ENCODE measurements around the gene ENO2. TPM values are rescaled to one million over a fixed set of nuclear protein-coding genes. Genes with fewer than 3 reads are reported as not detected.

ENO2 gene
- total RNA-seq, 1 experiment from 2014 or later, result 30.2 TPM

- Histone ChIP-seq H3K9ac (ENCODE audit: low read length) (no peak overlapping the region), H3K4me3 (ENCODE audit: low read length) (no peak overlapping the region), H3K4me2 (ENCODE audit: low read length) (no peak overlapping the region), H3F3A (ENCODE audit: low read length, unreplicated experiment) (no peaks in the 10 kb centered on the region), H3K27me3 (ENCODE audit: low read length) (no peaks in the 10 kb centered on the region), H3K36me3 (ENCODE audit: low read depth, low read length) (no peaks in the 10 kb centered on the region), H3K9me3 (ENCODE audit: low read length) (no peaks in the 10 kb centered on the region), H3K9me2 (replicated peaks; ENCODE audit: low read length) (no peaks in the 10 kb centered on the region), H4K20me1 (ENCODE audit: low read length) (no peaks in the 10 kb centered on the region), H3K79me2 (ENCODE audit: low read length) (peaks cover 7% of the 10 kb centered on the region), H2AFZ (ENCODE audit: low read length) (no peak overlapping the region), H3K27ac (ENCODE audit: low read length) (no peak overlapping the region), H3K4me1 (ENCODE audit: insufficient read depth, low read length) (peaks cover 29% of the 10 kb centered on the region)
- intact Hi-C loops (cut with micrococcal nuclease), result no loop called here
- TF ChIP-seq EZH2 (IDR thresholded peaks at IDR 0.05; ENCODE audit: low read length, unreplicated experiment) (no peak), EZH2phosphoT487 (IDR thresholded peaks at IDR 0.05; ENCODE audit: borderline replicate concordance, low read length) (no peak), CTCF (conservative IDR thresholded peaks at IDR 0.05; ENCODE audit: low read depth, low read length) (no peak)
- ATAC-seq (no peak), DNase-seq (no peak)
- ChIA-PET CTCF (interaction anchor here (0.6 kb wide), 1 partner anchor 19 kb away, joined by 3 read pairs; no protein-coding TSS in a partner anchor), POLR2A (ENCODE audit: unreplicated experiment) (interaction anchor here (0.6 kb wide), 1 partner anchor 17 kb away, joined by 8 read pairs; the partner anchor contains the start of gene LRRC23)
- BruUV-seq (replicated peaks), result no TSS peak
Observed at GRCh38 chr12:6921996-6922946, 7.9 kb downstream of the ENO2 start.

- no peak overlapping the region for H3K9ac ChIP-seq (ENCODE audit: low read length)
- POLR2A ChIA-PET (ENCODE audit: unreplicated experiment), result no interaction called here
- H3K4me2 ChIP-seq (ENCODE audit: low read length), result no peak overlapping the region
- H3K9me2 ChIP-seq (replicated peaks; ENCODE audit: low read length), result no peaks in the 10 kb centered on the region
- no peak overlapping the region for H2AFZ ChIP-seq (ENCODE audit: low read length)
- peaks cover 11% of the 10 kb centered on the region for H3K79me2 ChIP-seq (ENCODE audit: low read length)
- ATAC-seq (no peak), DNase-seq (no peak)
- intact Hi-C loops (cut with micrococcal nuclease), result no loop called here
- H3K36me3 ChIP-seq (ENCODE audit: low read depth, low read length), result no peaks in the 10 kb centered on the region
- H3K4me1 ChIP-seq (ENCODE audit: insufficient read depth, low read length), result peaks cover 29% of the 10 kb centered on the region
- no peaks in the 10 kb centered on the region for H4K20me1 ChIP-seq (ENCODE audit: low read length)
- H3K9me3 ChIP-seq (ENCODE audit: low read length), result no peaks in the 10 kb centered on the region
- TF ChIP-seq EZH2 (IDR thresholded peaks at IDR 0.05; ENCODE audit: low read length, unreplicated experiment) (no peak), EZH2phosphoT487 (IDR thresholded peaks at IDR 0.05; ENCODE audit: borderline replicate concordance, low read length) (no peak), CTCF (conservative IDR thresholded peaks at IDR 0.05; ENCODE audit: low read depth, low read length) (no peak)
- H3K27me3 ChIP-seq (ENCODE audit: low read length), result no peaks in the 10 kb centered on the region
- H3K4me3 ChIP-seq (ENCODE audit: low read length), result no peak overlapping the region
- CTCF ChIA-PET, result interaction anchor here (0.6 kb wide), 1 partner anchor 20 kb away, joined by 3 read pairs; no protein-coding TSS in a partner anchor
- H3F3A ChIP-seq (ENCODE audit: low read length, unreplicated experiment), result no peaks in the 10 kb centered on the region
- TSS peak; percentile 45 for BruUV-seq (replicated peaks)
- no peak overlapping the region for H3K27ac ChIP-seq (ENCODE audit: low read length)
Observed at GRCh38 chr12:6923003-6923732, 8.8 kb downstream of the ENO2 start.
